Measurements from ENCODE around the gene NEGR1. TPM values are rescaled to one million over a fixed set of nuclear protein-coding genes. Genes with fewer than 3 reads are reported as not detected.

NEGR1 gene
- total RNA-seq, 1 experiment from 2014 or later, result 0.05 TPM

GRCh38 chr1:72094209-72094608 is 188.1 kb downstream of the NEGR1 start:
- Histone ChIP-seq H2AFZ (ENCODE audit: low read depth, low read length, poor library complexity, severe bottlenecking) (no peak overlapping the region), H3K9ac (ENCODE audit: low read length) (no peak overlapping the region), H3K27me3 (ENCODE audit: insufficient read depth, low read length) (no peaks in the 10 kb centered on the region), H3K9me3 (ENCODE audit: control insufficient read depth in 1 of 2, insufficient read depth in 1 of 2, low read depth in 1 of 2, low read length in 2 of 2) (peaks cover 0 to 16% of the 10 kb centered on the region in 2 experiments; a peak in 2 of 4 replicates), H3K79me2 (ENCODE audit: insufficient read depth, low read length) (no peaks in the 10 kb centered on the region), H3K9me2 (ENCODE audit: insufficient read depth) (no peaks in the 10 kb centered on the region), H4K20me1 (ENCODE audit: insufficient read depth) (no peaks in the 10 kb centered on the region), H3K4me2 (ENCODE audit: low read length) (no peak overlapping the region), H3K4me3 (replicated peaks in 1 of 2; ENCODE audit: low read depth in 1 of 2, low read length in 2 of 2) (no peak overlapping the region), H3K27ac (ENCODE audit: low read depth, low read length) (no peak overlapping the region), H3K36me3 (ENCODE audit: control insufficient read depth in 1 of 2, insufficient read depth in 2 of 2, low read length in 2 of 2) (no peaks in the 10 kb centered on the region), H3K4me1 (ENCODE audit: control insufficient read depth in 1 of 2, insufficient read depth in 2 of 2, low read length in 2 of 2) (no peaks in the 10 kb centered on the region)
- ATAC-seq, result no peak
- CTCF ChIA-PET, result no interaction called here
- RAD21 ChIA-PET (ENCODE audit: low non-redundant PET in 1 of 2, low total read pairs in 2 of 2, uncharacterized antibody in 2 of 2, unreplicated experiment in 2 of 2), result no interaction called here
- POLR2A ChIA-PET, result no interaction called here
- TF ChIP-seq SP1 (IDR thresholded peaks at IDR 0.05; ENCODE audit: low read depth) (no peak), SRF (IDR thresholded peaks at IDR 0.05; ENCODE audit: low read depth) (no peak), EZH2 (IDR thresholded peaks at IDR 0.05) (no peak), CTCF (IDR thresholded peaks at IDR 0.05 in 2 of 3, conservative IDR thresholded peaks at IDR 0.05 in 1 of 3; ENCODE audit: borderline replicate concordance in 1 of 3, insufficient read depth in 1 of 3, low read depth in 2 of 3, low read length in 2 of 3) (no peak), RAD21 (IDR thresholded peaks at IDR 0.05; ENCODE audit: low read depth) (no peak), ZBTB33 (IDR thresholded peaks at IDR 0.05; ENCODE audit: extremely low read depth, insufficient replicate concordance, low read length) (no peak), FOSL1 (IDR thresholded peaks at IDR 0.05; ENCODE audit: low read depth) (no peak), YY1 (IDR thresholded peaks at IDR 0.05; ENCODE audit: extremely low read depth, insufficient replicate concordance, low read depth, low read length) (no peak), ZNF274 (IDR thresholded peaks at IDR 0.05; ENCODE audit: low read depth, low read length) (no peak), MAX (IDR thresholded peaks at IDR 0.05) (no peak), EGR1 (IDR thresholded peaks at IDR 0.05; ENCODE audit: low read depth) (no peak), REST (IDR thresholded peaks at IDR 0.05; ENCODE audit: low read depth) (no peak)
- intact Hi-C loops (cut with micrococcal nuclease), result no loop called here
- no peak for DNase-seq (ENCODE audit: low read depth, low spot score)
- BruUV-seq (replicated peaks), result no TSS peak
